Measurements from ENCODE around the gene BCO1.

Gene BCO1

GRCh38 chr16:81321536-81321935 is 83.0 kb downstream of the BCO1 start:
- DNase-seq: no peak

- DNase-seq: no peak
Measured at GRCh38 chr16:81324808-81325207, 86.3 kb downstream of the BCO1 start.

GRCh38 chr16:81327011-81327410 is 88.5 kb downstream of the BCO1 start:
- no peak for DNase-seq

- no peak for DNase-seq
Measured at GRCh38 chr16:81327447-81328196, 89.1 kb downstream of the BCO1 start.

GRCh38 chr16:81329947-81330346 is 91.5 kb downstream of the BCO1 start:
- no peak for DNase-seq

- no peak for DNase-seq
Measured at GRCh38 chr16:81333356-81333755, 94.9 kb downstream of the BCO1 start.

- peak; percentile 33 to 45 for DNase-seq
Measured at GRCh38 chr16:81335669-81336068, 97.2 kb downstream of the BCO1 start.

GRCh38 chr16:81337097-81337496 is 98.6 kb downstream of the BCO1 start:
- DNase-seq: no peak

All from stimulated activated CD4-positive, alpha-beta T cell treated with anti-CD3 and anti-CD28 coated beads, Interleukin-2, amount 100 ng/mL, for 24 hours (primary cell).